Vagina (tissue), 2 donors: ENCODE measurements around the gene AGBL2. TPM values are rescaled to one million over a fixed set of nuclear protein-coding genes. Genes with fewer than 3 reads are reported as not detected.

Source experiments
- DNase-seq, 2 donors: peaks; one replicate each; pipeline ENCODE4 v3.0.0-alpha.2; 2017; ENCODE audit errors: extremely low spot score in 2 of 2
- H3K27ac ChIP-seq: fragments of 200-600 bp; sonication (generic); one replicate; pipeline ENCODE4 v1.5.1; 2019
- H3K27me3 ChIP-seq: fragments of 200-600 bp; sonication (generic); one replicate; pipeline ENCODE4 v1.5.1; 2019
- H3K36me3 ChIP-seq, 2 donors: fragments of 200-600 bp; sonication (generic); one replicate each; pipeline ENCODE4 v1.5.1; 2017 to 2019
- H3K4me1 ChIP-seq: fragments of 200-600 bp; sonication (generic); one replicate; pipeline ENCODE4 v1.5.1; 2019
- H3K4me3 ChIP-seq, 2 donors: fragments of 200-600 bp; sonication (generic); 1 replicate in 1 of 2; 2 replicates in 1 of 2; pipeline ENCODE4 v1.5.1; 2016 to 2019
- H3K9me3 ChIP-seq: fragments of 200-600 bp; sonication (generic); one replicate; pipeline ENCODE4 v1.5.1; 2019
- CTCF ChIP-seq, 3 experiments: fragments of 450-650 bp in 2 of 3; fragments of 200-600 bp in 1 of 3; sonication (generic) in 1 of 3; IDR thresholded peaks; one replicate each; pipeline ENCODE4 v1.5.1; 2017 to 2019; ENCODE audit warnings: antibody characterized with exemption in 3 of 3, mild to moderate bottlenecking in 2 of 3, moderate library complexity in 2 of 3
- POLR2A ChIP-seq, 2 donors: fragments of 450-650 bp; IDR thresholded peaks; one replicate each; pipeline ENCODE4 v1.6.1; 2017; ENCODE audit warnings: antibody characterized with exemption in 2 of 2, mild to moderate bottlenecking in 2 of 2, moderate library complexity in 2 of 2
- POLR2AphosphoS5 ChIP-seq, 2 donors: sonication (generic); formaldehyde crosslinking; IDR thresholded peaks; one replicate each; pipeline ENCODE4 v1.9.0; 2017; ENCODE audit warnings: antibody characterized with exemption in 2 of 2, mild to moderate bottlenecking in 2 of 2, low read depth in 1 of 2; ENCODE audit not compliant: insufficient read depth in 1 of 2
- intact Hi-C: fragments of 100-400 bp; cut with DNase I; formaldehyde crosslinking; loops from one replicate; pipeline ENCODE4 v1.15.1; 2023
- total RNA-seq: library from RNA; depleted of rRNA; stranded (reverse); fragments of >200 nt; gene quantifications from one replicate; pipeline ENCODE4 v1.2.3, GENCODE V29; 2016

The AGBL2 gene
- total RNA-seq, 1 donor from 2014 or later, result 2.2 TPM

- Histone ChIP-seq H3K27me3 (no peaks in the 10 kb centered on the region), H3K9me3 (no peaks in the 10 kb centered on the region), H3K4me3 (no peak overlapping the region), H3K27ac (no peak overlapping the region), H3K4me1 (no peaks in the 10 kb centered on the region), H3K36me3 (peaks cover 0 to 72% of the 10 kb centered on the region in 2 donors)
- DNase-seq, result no peak
- no peak for TF ChIP-seq POLR2A (IDR thresholded peaks at IDR 0.05)
- intact Hi-C loops, result no loop called here
Measured at GRCh38 chr11:47628026-47628425, 87.1 kb downstream of the AGBL2 start.

GRCh38 chr11:47626234-47626633 lies 88.9 kb downstream of the AGBL2 start:
- Histone ChIP-seq H3K27ac (no peak overlapping the region), H3K4me3 (no peak overlapping the region), H3K9me3 (no peaks in the 10 kb centered on the region), H3K4me1 (no peaks in the 10 kb centered on the region), H3K27me3 (no peaks in the 10 kb centered on the region), H3K36me3 (peaks cover 0 to 88% of the 10 kb centered on the region in 2 donors)
- DNase-seq, result no peak
- TF ChIP-seq POLR2A (IDR thresholded peaks at IDR 0.05) (no peak), POLR2AphosphoS5 (IDR thresholded peaks at IDR 0.05; ENCODE audit: insufficient read depth in 1 of 2, low read depth in 1 of 2) (no peak), CTCF (IDR thresholded peaks at IDR 0.05) (no peak)
- intact Hi-C loops, result no loop called here

- H3K36me3 ChIP-seq, result peaks cover 0 to 56% of the 10 kb centered on the region in 2 donors
- H3K4me1 ChIP-seq, result no peaks in the 10 kb centered on the region
- intact Hi-C loops, result no loop called here
Measured at GRCh38 chr11:47620836-47621378, 94.3 kb downstream of the AGBL2 start.

GRCh38 chr11:47617417-47617809 lies 97.8 kb downstream of the AGBL2 start:
- peaks cover 0 to 23% of the 10 kb centered on the region in 2 donors for H3K36me3 ChIP-seq
- H3K9me3 ChIP-seq, result no peaks in the 10 kb centered on the region
- no peak overlapping the region for H3K27ac ChIP-seq
- intact Hi-C loops, result loop anchor here (10.0 kb wide), 1 partner anchor 243 kb away; the partner anchor contains the start of gene SPI1
- H3K4me3 ChIP-seq, result no peak overlapping the region
- DNase-seq, result no peak
- TF ChIP-seq CTCF (IDR thresholded peaks at IDR 0.05) (no peak), POLR2A (IDR thresholded peaks at IDR 0.05) (no peak), POLR2AphosphoS5 (IDR thresholded peaks at IDR 0.05; ENCODE audit: insufficient read depth in 1 of 2, low read depth in 1 of 2) (no peak)
- H3K27me3 ChIP-seq, result no peaks in the 10 kb centered on the region
- H3K4me1 ChIP-seq, result no peaks in the 10 kb centered on the region

More at GRCh38 chr11:47620836-47621378, 94.3 kb downstream of the AGBL2 start:
- no peaks in the 10 kb centered on the region for H3K27me3 ChIP-seq
- H3K4me3 ChIP-seq, result no peak overlapping the region
- no peaks in the 10 kb centered on the region for H3K9me3 ChIP-seq
- TF ChIP-seq POLR2AphosphoS5 (IDR thresholded peaks at IDR 0.05; ENCODE audit: insufficient read depth in 1 of 2, low read depth in 1 of 2) (no peak), CTCF (IDR thresholded peaks at IDR 0.05) (no peak), POLR2A (IDR thresholded peaks at IDR 0.05) (no peak)
- DNase-seq, result no peak
- no peak overlapping the region for H3K27ac ChIP-seq

GRCh38 chr11:47616726-47617416 lies 98.3 kb downstream of the AGBL2 start:
- no peak for DNase-seq
- Histone ChIP-seq H3K4me3 (no peak overlapping the region), H3K4me1 (no peaks in the 10 kb centered on the region), H3K36me3 (peaks cover 0 to 18% of the 10 kb centered on the region in 2 donors), H3K9me3 (no peaks in the 10 kb centered on the region), H3K27ac (no peak overlapping the region), H3K27me3 (no peaks in the 10 kb centered on the region)
- peak in 1 of 3 experiments; percentile 57 for TF ChIP-seq CTCF (IDR thresholded peaks at IDR 0.05)
- TF ChIP-seq POLR2A (IDR thresholded peaks at IDR 0.05), result no peak
- intact Hi-C loops, result loop anchor here (10.0 kb wide), 1 partner anchor 242 kb away; the partner anchor contains the start of gene SPI1
